Inflammatory macrophage treated with lipopolysaccharide for 1 hour (primary cell): ENCODE measurements around the gene CHRM3.

Source experiments
- DNase-seq, 2 donors: peaks; one replicate each; pipeline ENCODE4 v3.0.0-alpha.2; 2020 to 2022

Gene CHRM3

DNA sequence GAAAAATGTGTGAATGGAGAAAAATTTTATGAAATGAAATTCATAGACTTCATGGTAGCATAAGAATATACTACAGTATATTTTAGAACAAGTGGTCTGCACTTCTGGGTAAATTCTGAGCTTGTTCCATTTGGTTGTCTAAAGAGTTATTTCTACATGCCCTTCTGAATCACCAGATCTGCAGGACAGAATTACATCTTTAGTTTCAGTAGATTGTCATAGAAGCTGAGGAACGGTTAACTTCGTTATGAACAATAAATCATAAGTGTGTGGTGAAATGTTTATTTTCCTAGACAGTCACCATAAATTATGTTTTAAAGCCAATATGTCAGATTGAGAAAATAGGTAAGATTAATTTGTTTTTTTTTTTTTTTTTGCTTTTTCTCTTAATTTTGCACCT is 30.9 kb downstream of the CHRM3 start:
- DNase-seq: no peak

GRCh38 chr1:239417986-239418640 is 31.7 kb downstream of the CHRM3 start:
- no peak for DNase-seq

DNA sequence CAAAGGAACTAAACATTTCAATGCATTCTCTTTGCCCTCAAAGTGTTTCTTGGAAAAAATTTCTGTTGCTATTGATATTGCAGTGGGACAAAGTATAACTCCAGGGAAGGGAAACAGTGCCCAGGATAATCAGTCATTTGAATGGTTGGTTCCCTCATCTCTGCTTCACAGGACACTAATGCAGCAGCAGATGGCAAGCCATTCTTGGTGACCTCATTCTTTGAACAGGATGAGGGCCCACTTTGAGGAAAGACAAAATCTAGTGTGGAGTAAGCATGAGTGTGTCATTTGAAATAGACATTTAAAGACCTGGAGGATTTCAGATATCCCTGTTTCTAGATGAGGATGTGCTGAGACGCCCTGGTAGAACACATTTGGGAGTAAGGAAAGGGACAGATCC is 32.3 kb downstream of the CHRM3 start:
- DNase-seq: no peak

DNA sequence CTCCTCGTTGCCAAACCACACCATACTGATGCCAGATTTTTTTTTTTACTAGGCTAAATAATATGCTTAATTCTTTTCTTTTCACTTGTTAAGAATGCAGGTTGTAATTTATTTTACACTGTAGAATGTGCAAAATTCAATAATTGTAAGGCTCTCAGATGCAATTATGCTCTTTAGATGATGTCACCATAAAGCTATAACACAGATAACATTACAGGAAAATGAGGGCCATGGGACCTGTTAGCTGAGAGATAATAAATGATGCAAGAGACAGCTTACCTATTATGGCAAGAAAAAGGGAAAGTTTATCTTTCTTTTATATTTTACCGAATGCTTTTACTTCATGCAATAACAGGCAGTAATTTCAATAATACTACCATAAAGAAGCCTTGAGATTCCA is 35.4 kb downstream of the CHRM3 start:
- DNase-seq: no peak

DNA sequence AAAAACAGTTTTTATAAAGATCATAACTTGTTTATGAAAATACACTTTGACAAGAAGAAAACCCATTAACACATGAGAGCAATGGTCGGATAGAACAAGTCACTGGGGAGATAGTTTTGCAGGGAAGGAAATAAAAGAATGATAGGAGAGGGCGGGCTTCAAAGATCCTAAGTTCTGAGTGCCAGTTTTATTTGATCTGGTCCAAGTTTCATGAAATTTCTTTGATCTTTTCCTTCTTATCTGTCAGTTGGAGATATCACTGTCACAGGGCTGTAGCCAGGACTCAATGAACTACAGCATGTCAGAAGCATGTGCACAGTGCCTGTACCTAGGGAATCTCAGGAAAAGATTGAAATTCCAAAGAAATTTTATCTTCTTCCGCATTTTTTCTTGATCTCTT is 36.5 kb downstream of the CHRM3 start:
- no peak for DNase-seq

GRCh38 chr1:239426821-239427475 is 40.6 kb downstream of the CHRM3 start:
- no peak for DNase-seq

- DNase-seq: no peak
Observed at GRCh38 chr1:239427712-239428111, 41.3 kb downstream of the CHRM3 start.

- no peak for DNase-seq
Observed at GRCh38 chr1:239428120-239428710, 41.8 kb downstream of the CHRM3 start.

DNA sequence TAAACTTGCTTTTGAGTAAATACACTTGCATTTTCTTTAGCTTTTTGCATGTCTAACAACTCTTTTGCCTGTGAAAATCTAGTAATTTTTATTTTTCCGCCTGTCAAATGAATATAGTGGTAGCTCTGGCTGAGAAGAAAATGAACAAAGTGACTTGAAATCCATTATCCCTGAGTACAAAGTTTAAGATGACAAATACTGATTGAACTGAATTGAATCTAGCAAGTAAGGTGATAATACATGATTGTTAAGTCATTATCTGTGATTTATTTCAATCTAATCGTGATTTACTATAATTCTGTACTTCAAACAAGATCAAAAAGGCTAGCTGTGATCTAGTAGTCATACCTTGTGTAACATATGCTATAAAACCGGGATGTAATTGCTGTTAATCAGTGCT is 42.8 kb downstream of the CHRM3 start:
- DNase-seq: no peak

DNA sequence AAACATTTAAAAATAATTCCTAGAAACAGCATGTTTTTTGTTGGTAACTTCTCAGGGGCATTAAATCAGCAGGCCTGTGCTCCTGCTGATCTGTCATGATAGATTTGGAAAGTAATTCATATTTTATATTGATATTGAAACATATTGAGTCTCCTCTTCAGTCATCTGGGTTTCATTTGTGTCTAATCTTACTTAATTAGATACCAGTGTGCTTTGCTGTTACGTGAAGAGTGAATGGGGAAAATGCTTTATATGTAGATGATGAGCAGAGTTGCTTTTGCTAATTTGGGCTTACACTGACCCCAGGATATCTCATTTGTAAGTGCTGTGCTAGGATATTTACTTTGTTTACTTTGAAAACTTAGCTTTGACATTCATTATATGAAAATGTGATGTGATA is 45.9 kb downstream of the CHRM3 start:
- no peak for DNase-seq

DNA sequence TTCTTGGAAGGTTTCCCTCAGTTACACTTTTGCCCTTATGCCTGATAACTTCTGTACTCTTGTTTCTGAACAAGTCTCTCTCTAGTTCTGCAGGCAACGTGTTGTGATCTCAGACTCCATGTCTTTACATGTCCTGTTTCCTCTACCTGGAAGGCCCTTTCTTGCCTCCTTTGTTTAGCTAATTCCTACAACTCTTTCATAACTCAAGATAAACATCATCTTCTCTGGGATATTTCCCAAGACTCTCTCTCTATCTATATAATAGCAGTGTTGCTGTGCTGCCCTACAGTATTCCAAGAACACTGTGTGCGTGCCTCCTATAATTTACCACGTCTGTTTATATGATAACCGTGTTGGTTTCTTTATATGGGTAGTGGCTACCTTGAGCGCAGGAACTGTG is 47.8 kb downstream of the CHRM3 start:
- DNase-seq: no peak
